Upper lobe of left lung (tissue), 4 donors: ENCODE data around the gene SYNPO2.

Source experiments
- CTCF ChIP-seq, 6 experiments: fragments of 450-650 bp in 4 of 6; fragments of 200-600 bp in 2 of 6; sonication (generic) in 2 of 6; IDR thresholded peaks; one replicate each; pipeline ENCODE4 v1.5.1; 2016 to 2019; ENCODE audit warnings: antibody characterized with exemption in 6 of 6
- POLR2A ChIP-seq, 4 donors: fragments of 450-650 bp; IDR thresholded peaks; one replicate each; pipeline ENCODE4 v1.5.1; 2016 to 2017; ENCODE audit warnings: antibody characterized with exemption in 4 of 4, mild to moderate bottlenecking in 2 of 4

GRCh38 chr4:118888666-118889311 is at the start of gene SYNPO2:
- TF ChIP-seq CTCF (IDR thresholded peaks at IDR 0.05) (no peak), POLR2A (IDR thresholded peaks at IDR 0.05) (no peak)
